ENCODE data around the gene SCRN3. TPM values are rescaled to one million over a fixed set of nuclear protein-coding genes. Genes with fewer than 3 reads are reported as not detected.

The SCRN3 gene
- polyA plus RNA-seq, 1 of the 3 experiments (the other 2 are of a cell fraction) = 14.7 TPM

DNA sequence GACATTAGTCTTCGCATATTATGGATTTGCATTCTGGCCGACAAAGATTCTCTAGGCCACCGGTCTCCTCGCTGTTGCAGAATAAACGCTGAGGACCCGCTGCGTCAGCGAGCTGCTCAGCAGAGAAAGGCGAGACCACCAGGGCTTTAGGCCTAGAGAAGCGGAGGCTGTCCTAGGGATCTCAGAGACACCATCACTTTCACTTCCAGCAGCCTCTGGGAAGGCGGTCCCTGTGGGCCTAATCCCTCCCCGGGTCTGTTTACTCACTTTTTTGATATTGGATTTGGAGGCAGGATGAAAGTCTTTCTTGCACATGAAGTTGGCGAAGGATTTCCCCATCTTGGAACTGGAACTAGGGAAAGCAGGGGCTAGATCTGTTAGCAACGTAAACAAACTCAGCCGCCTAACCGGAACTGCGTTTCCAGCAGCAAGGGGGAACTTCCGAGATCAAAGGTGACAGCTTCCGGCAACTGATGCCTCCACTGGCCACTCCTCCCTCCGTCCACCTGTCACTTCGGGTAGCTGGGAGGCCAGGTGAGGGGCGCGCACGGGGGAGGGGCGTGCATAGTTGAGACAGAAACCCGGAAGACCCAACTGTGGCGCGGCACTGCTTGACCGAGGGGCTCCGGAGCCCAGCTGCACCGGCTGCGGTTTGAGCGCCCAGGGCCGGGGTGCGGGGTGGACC is at the start of gene SCRN3 (continued):
- TF ChIP-seq REST (IDR thresholded peaks at IDR 0.05; ENCODE audit: low read depth, low read length) = no peak
- TF ChIP-seq TCF12 (IDR thresholded peaks at IDR 0.05) = peak; percentile 22; the same call in 1 of the 2 replicates
- no peak for TF ChIP-seq MEF2A (IDR thresholded peaks at IDR 0.05; ENCODE audit: borderline replicate concordance, low read depth)
- TF ChIP-seq FOXJ3 (CRISPR knock-in tag; IDR thresholded peaks at IDR 0.05) = 0 out of 2 replicates have a peak, but pooled peaks have one; percentile 55
- TF ChIP-seq, protein P1, sequence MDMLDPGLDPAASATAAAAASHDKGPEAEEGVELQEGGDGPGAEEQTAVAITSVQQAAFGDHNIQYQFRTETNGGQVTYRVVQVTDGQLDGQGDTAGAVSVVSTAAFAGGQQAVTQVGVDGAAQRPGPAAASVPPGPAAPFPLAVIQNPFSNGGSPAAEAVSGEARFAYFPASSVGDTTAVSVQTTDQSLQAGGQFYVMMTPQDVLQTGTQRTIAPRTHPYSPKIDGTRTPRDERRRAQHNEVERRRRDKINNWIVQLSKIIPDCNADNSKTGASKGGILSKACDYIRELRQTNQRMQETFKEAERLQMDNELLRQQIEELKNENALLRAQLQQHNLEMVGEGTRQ (IDR thresholded peaks at IDR 0.05; ENCODE audit: borderline replicate concordance, low read depth, low read length) = no peak
- no peak for TF ChIP-seq JUND (IDR thresholded peaks at IDR 0.05)
- TF ChIP-seq, protein P2, sequence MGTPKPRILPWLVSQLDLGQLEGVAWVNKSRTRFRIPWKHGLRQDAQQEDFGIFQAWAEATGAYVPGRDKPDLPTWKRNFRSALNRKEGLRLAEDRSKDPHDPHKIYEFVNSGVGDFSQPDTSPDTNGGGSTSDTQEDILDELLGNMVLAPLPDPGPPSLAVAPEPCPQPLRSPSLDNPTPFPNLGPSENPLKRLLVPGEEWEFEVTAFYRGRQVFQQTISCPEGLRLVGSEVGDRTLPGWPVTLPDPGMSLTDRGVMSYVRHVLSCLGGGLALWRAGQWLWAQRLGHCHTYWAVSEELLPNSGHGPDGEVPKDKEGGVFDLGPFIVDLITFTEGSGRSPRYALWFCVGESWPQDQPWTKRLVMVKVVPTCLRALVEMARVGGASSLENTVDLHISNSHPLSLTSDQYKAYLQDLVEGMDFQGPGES (IDR thresholded peaks at IDR 0.05; ENCODE audit: low read depth, low read length) = no peak
- TF ChIP-seq NFIC (IDR thresholded peaks at IDR 0.05; ENCODE audit: borderline replicate concordance) = no peak
- no peak for TF ChIP-seq FOSL2 (IDR thresholded peaks at IDR 0.05; ENCODE audit: borderline replicate concordance, low read depth)

DNA sequence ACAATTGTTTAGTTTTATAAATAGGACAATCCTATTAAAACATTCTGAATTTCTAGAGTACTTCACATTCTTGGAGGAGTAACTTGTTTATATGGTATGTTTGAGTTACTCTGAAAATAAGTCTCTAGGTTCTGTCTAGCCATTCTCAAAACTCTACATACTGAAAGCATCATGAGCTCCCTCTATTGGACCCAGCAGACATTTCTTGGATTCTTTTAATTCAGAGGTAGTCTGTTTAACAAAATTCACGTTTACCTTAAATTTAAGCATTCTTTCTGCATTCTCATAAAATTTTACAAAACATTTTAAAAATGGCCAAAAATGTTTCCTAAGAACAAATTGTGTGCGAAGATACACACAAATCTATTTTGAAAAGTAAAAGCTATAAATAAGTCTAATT is 45.5 kb upstream of the SCRN3 start:
- no peak for DNase-seq
- TF ChIP-seq MXI1 (IDR thresholded peaks at IDR 0.05; ENCODE audit: low read depth, low read length) (no peak), SMC3 (IDR thresholded peaks at IDR 0.05; ENCODE audit: low read depth, low read length) (0 out of 2 replicates have a peak, but pooled peaks have one; percentile 5), CTCF (IDR thresholded peaks at IDR 0.05) (peak; percentile 58), EP300 (IDR thresholded peaks at IDR 0.05; ENCODE audit: borderline replicate concordance in 1 of 2, low read depth in 1 of 2, low read length in 1 of 2) (no peak), ELF1 (IDR thresholded peaks at IDR 0.05) (no peak), POLR2AphosphoS5 (IDR thresholded peaks at IDR 0.05; ENCODE audit: low read depth, low read length) (no peak), NFIC (IDR thresholded peaks at IDR 0.05; ENCODE audit: borderline replicate concordance) (no peak), RAD21 (IDR thresholded peaks at IDR 0.05; ENCODE audit: low read length) (peak; percentile 42)
- TF ChIP-seq, protein P3, sequence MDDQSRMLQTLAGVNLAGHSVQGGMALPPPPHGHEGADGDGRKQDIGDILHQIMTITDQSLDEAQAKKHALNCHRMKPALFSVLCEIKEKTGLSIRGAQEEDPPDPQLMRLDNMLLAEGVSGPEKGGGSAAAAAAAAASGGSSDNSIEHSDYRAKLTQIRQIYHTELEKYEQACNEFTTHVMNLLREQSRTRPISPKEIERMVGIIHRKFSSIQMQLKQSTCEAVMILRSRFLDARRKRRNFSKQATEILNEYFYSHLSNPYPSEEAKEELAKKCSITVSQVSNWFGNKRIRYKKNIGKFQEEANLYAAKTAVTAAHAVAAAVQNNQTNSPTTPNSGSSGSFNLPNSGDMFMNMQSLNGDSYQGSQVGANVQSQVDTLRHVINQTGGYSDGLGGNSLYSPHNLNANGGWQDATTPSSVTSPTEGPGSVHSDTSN (IDR thresholded peaks at IDR 0.05) = no peak
- no peak overlapping the region for H3K4me2 ChIP-seq
- H3F3A ChIP-seq (replicated peaks; ENCODE audit: insufficient read depth) = peaks cover 7% of the 10 kb centered on the region
- no peaks in the 10 kb centered on the region for H3K79me2 ChIP-seq (ENCODE audit: insufficient read depth)
- H3K9me2 ChIP-seq = no peaks in the 10 kb centered on the region
- CTCF ChIA-PET = interaction anchor here (0.9 to 3.5 kb wide), 11 partner anchors 9 to 949 kb away, joined by 3 to 14 read pairs (median 4); no protein-coding TSS in a partner anchor
- no peak overlapping the region for H3K4me3 ChIP-seq (ENCODE audit: low read depth in 2 of 2, low read length in 1 of 2)
- no peak overlapping the region for H3K27ac ChIP-seq (ENCODE audit: low read depth in 2 of 2, low read length in 1 of 2)
- WGBS (ENCODE audit: low lambda C conversion rate) = 88% methylated on average over 2 of the region's 2 CpGs
- H4K20me1 ChIP-seq (ENCODE audit: insufficient read depth) = no peaks in the 10 kb centered on the region
- H3K27me3 ChIP-seq (ENCODE audit: insufficient read depth) = no peaks in the 10 kb centered on the region
- no peak overlapping the region for H3K9ac ChIP-seq
- POLR2A ChIA-PET = no interaction called here
- H2AFZ ChIP-seq (ENCODE audit: low read depth) = no peak overlapping the region
- no peaks in the 10 kb centered on the region for H3K4me1 ChIP-seq (ENCODE audit: control insufficient read depth in 1 of 2, insufficient read depth in 2 of 2, low read depth in 1 of 2, low read length in 1 of 2)
- peaks cover 38 to 40% of the 10 kb centered on the region in 2 experiments for H3K36me3 ChIP-seq (replicated peaks in 1 of 2; ENCODE audit: control insufficient read depth in 1 of 2, insufficient read depth in 2 of 2, low read length in 1 of 2)
- H3K9me3 ChIP-seq = no peaks in the 10 kb centered on the region

Measured in SK-N-SH (cell line).